HG03097 (cell line): ENCODE results near the gene CC2D2A.

Source experiments
- ATAC-seq: cut with Tn5 transposase; IDR thresholded peaks from one replicate; pipeline ENCODE4 v1.9.1; 2021; ENCODE audit not compliant: unreplicated experiment, low FRiP score

Gene CC2D2A

GRCh38 chr4:15552557-15553362 lies 83.1 kb downstream of the CC2D2A start:
- ATAC-seq: no peak

DNA sequence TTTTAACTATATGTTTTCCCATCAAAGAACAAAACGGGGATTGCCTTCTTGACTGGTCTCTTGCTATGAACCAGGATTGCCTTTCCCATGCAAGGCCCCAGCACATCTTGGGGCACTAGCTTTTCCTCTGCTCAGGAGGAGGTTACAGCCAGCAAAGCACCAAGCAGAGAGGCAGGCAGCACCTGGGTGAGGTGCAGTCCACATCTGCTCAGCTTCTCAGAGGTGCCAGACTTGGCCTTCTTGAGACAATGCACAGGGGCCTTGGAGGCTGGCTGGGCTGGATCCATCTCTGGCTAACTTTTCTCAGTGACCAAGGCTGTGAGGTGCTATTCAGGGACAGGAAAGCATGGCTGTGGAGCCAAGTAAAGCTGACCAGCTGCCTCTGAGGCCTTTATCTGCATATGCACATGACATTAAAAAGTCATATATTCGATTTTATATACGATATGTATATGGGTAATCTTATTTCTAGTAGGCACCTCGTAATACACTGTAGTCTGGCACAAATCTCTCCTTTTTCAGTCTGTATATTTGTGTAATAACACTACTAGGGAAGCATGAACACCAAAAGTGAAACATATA lies 86.9 kb downstream of the CC2D2A start:
- no peak for ATAC-seq

- no peak for ATAC-seq
These were observed 88.3 kb downstream of the CC2D2A start for GRCh38 chr4:15557786-15558550.

DNA sequence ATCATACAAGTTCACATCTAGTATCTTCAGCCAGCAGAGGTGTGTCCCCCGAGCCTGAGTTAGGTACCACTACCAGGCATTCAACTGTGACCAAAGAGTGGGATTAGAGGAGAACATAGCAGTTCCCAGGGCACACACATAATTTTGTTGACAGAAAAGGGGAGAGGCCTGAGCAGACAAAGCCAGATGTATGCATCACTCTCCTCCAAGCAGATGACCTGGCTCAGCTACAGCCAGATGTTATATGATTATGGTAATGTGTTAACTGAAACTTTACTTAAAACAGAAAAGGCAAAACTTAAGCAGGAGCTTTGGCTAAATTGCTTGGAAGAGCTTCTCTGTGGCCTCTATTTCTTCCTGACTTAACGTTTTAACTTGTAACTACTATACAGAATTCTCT lies 88.9 kb downstream of the CC2D2A start:
- ATAC-seq: no peak

GRCh38 chr4:15562114-15562513 lies 92.4 kb downstream of the CC2D2A start:
- no peak for ATAC-seq

DNA sequence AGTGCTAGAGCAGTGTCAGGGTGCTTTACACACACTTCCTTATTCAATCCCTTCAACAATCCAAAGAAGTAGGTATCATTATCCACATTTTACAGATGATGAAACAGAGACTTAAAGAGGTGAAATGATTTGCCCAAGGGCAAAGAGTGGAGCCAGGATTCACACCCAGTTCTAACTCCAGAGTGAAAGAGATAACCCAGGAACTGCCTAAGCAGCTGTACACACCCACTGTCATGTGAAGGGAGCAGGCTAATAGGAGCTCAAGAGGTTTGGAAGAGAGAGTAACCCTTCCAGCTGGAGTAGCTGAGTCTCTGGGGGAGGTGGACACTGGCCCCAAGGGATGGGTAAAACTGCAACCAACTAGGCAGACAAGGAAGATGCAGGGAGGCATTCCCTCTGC lies 92.9 kb downstream of the CC2D2A start:
- no peak for ATAC-seq

GRCh38 chr4:15563871-15564270 lies 94.2 kb downstream of the CC2D2A start:
- ATAC-seq: no peak

DNA sequence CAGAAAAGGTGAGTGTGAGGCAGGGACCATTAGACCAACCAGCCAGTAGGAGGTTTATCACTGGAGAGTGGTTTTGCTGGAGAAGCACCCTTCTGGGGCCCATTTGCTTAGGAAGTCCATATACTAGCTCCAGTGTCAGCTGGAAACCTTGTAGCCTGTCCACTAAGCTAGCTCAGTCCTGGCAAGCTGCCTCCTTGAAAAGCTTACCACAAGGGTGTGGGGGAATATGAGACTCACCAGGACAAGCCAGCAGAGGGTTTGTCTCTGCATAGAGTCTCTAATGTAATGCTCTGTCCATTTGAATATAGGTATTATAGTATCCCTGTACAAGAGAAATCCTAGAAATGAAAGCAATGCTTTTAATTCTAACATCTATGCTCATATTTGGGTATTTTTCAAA lies 99.1 kb downstream of the CC2D2A start:
- no peak for ATAC-seq

- ATAC-seq: no peak
These were observed 100.1 kb downstream of the CC2D2A start for GRCh38 chr4:15569746-15570145.

- no peak for ATAC-seq
These were observed 106.3 kb downstream of the CC2D2A start for GRCh38 chr4:15575966-15576365.

GRCh38 chr4:15577508-15577907 lies 107.8 kb downstream of the CC2D2A start:
- no peak for ATAC-seq

GRCh38 chr4:15584785-15585184 lies 115.1 kb downstream of the CC2D2A start:
- no peak for ATAC-seq

DNA sequence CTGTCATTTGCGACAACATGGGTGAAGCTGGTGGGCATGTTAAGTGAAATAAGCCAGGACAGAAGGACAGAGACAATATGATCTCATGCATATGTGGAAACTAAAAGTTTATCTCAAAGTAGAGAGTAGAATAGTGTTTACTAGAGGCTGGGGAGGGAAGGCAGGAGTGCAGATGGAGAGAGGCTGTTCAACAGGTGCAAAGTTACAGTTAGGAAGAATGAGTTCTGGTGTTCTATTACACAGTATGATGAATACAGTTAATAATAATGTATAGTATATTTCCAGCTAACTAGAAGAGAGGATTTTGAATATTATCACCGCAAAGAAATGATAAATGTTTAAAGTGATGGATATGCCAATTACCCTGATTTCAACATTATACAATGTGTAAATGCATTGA lies 115.6 kb downstream of the CC2D2A start:
- ATAC-seq: no peak

GRCh38 chr4:15586066-15586465 lies 116.4 kb downstream of the CC2D2A start:
- ATAC-seq: no peak

DNA sequence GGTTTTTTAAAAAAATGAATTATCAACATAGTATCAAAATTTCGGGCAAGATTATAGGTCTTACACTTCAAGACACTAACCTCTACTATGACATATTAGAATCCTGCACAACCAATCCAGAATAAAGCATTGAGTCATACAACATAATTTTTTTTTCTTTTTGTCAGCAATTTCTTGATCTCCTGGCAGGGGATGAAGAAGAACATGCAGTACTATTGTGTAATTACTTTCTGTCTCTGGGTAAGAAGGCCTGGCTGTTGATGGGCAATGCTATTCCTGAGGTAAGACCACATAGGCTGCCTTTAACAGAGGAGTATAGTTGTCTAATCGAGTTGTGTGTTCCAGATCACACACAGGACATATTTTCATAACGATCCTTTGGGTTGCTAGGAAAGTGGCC lies 118.0 kb downstream of the CC2D2A start:
- no peak for ATAC-seq

- ATAC-seq: no peak
These were observed 123.1 kb downstream of the CC2D2A start for GRCh38 chr4:15592799-15593198.

DNA sequence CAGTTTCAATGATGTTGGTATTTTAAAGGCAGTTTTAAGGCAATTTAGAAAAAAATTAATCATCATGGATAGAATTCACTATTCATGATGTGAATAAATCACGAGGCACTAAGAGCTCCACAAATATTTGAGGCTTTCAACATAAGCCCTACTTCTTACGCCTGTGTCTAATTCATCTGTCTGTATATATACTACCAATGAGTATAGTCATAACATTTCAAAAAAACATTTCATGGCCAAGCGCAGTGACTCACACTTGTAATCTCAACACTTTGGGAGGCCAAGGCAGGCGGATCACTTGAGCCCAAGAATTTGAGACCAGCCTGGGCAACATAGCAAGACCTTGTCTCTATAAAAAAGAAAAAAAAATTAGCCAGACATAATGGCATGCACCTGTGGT lies 129.0 kb downstream of the CC2D2A start:
- ATAC-seq: no peak

DNA sequence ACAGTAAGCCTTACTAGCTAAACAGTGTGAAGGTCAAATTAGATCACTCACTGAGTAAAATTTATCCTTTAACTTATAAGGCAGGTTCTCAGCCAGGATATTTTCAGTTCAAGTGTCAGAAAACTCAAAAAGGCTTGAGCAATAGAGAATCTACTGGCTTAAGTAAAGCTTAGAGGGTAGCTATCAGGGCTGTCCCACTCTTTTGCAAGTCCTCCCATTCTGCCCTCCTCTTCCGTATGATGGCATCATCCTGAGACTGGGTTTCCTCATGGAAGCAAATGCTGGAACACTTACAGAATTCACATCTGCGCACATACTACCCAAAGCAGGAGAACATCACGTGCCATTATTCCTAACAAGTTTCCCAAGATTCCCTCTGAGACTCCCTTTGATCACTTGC lies 130.5 kb downstream of the CC2D2A start:
- no peak for ATAC-seq

DNA sequence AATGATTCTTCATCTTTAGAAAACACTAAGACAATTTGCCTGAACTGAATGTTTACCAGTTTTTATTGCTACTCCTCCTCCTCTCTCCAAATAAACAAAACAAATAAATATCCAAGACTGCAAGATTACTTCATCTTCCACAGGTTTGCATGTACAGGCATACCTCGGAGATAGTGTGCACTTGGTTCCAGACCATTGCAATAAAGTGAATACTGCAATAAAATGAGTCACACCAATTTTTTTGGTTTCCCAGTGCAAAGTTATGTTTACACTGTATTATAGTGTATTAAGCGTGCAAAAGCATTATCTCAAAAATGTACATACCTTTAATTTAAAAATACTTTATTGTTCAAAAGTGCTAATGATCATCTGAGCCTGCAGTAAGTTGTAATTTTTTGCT lies 132.2 kb downstream of the CC2D2A start:
- ATAC-seq: no peak

DNA sequence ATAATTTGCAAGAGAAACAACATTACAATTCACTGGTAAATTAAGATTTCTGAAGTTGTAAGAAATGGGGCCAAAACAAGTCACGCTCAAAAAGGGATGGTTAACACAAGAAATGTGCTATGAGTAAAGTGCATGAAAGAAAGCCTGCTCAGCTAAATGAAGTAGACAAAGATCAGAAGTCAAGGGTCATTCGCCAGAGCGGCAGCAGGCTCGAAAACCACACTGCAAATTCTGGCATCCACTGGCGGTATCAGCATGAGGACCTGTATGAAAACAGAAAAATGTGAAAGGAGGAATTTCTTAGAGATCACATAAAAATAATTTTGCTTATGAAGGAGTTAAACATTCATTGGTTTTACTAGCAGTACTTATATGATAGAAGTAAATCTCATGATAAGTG lies 135.9 kb downstream of the CC2D2A start:
- no peak for ATAC-seq

DNA sequence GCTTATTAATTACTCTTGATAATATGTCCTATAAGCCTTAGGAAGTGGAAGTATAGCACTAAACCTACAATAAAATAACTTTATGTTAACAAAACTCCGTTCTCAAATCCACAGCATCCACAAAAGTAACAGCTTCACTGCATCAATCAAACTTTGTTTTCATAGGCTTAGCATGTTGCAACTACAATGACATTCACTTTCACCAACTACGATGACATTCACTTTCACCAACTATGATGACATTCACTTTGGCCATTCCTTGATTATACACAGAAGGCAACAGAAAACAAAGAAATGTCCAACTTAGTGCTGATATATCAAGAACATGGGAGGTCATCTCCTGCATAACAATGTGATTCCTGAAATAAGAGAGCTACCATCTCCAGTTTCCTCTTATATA lies 141.2 kb downstream of the CC2D2A start:
- no peak for ATAC-seq

DNA sequence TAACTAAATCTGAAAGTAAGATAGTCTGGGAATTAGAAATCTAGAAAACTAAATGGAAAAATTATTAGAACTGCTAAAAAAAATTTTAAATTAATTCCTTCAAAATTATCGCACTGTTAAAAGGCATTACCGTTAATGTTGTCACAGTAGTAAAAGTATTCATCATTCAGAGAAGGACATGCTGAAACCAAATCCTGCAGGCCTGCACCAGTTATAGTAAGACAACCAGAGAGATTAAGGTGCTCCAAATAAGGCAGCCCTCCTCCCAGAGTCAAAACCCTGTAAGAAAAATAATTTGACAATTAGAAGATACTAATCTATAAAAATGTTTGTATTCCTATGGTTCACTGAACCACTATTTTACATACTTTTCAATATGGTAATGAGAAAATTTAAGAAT lies 142.5 kb downstream of the CC2D2A start:
- ATAC-seq: no peak
